NCI-H2107 (cell line): ENCODE data around the gene BRAF.
A peak's percentile ranks its signal among the peaks of the same experiment; 100 is the strongest.
"Not testable (repeated sequence)": the region's sequence is repeated elsewhere in the genome, so short reads cannot be mapped to it uniquely, and the experiment has no call there.

ENCODE experiments used
- DNase-seq: peaks from one replicate; lab custom pipeline; 2025; lab: John Stamatoyannopoulos, UW

The BRAF gene

GRCh38 chr7:140712392-140712791 is 212.3 kb downstream of the BRAF start:
- not testable (repeated sequence) for DNase-seq

DNA sequence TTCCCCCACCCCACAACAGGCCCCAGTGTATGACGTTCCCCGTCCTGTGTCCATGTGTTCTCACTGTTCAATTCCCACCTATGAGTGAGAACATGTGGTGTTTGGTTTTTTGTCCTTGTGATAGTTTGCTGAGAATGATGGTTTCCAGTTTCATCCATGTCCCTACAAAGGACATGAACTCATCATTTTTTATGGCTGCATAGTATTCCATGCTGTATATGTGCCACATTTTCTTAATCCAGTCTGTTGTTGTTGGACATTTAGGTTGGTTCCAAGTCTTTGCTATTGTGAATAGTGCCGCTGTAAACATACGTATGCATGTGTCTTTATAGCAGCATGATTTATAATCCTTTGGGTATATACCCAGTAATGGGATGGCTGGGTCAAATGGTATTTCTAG is 216.0 kb downstream of the BRAF start:
- not testable (repeated sequence) for DNase-seq

GRCh38 chr7:140707132-140707531 is 217.6 kb downstream of the BRAF start:
- DNase-seq: no peak

GRCh38 chr7:140704205-140704604 is 220.5 kb downstream of the BRAF start:
- DNase-seq: no peak

GRCh38 chr7:140702774-140703173 is 222.0 kb downstream of the BRAF start:
- DNase-seq: no peak

- DNase-seq: no peak
Observed at GRCh38 chr7:140698477-140698876, 226.3 kb downstream of the BRAF start.

- no peak for DNase-seq
Observed at GRCh38 chr7:140697447-140698143, 227.1 kb downstream of the BRAF start.

DNA sequence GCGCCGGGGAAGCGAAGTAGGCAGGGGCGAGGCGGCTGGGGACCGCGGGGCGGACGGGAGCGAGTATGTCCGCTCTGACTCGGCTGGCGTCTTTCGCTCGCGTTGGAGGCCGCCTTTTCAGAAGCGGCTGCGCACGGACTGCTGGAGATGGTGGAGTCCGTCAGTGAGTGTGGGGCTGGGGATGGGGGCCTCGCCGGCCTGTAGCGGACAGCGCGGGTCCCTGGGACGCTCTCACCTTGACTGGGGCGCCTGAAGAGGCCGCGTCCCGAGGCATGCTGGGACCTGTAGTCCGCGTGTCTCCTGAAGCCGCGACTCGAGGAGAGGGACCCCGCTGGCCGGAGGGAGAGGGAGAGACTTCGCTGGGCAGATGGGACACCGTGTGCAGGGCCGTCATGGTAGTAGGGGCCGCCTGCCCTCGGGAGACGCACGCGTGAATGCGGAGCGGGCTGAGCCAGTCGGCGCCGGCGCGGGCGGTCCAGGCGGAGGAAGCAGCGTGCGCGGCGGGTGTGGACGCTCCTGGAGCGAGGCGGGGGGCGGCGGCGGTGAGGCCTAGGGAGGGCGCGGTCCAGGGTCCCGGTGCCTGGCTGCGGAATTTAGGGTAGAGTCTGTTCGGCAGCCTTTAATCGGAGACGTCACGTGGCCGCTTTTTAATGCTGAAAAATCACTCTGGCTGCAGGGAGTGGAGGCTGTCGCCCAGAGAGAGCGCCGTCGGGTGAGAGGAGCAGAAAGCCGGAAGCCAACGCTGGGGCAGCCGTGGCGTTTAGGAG is 227.9 kb downstream of the BRAF start, which contains the start of gene NDUFB2:
Gene NDUFB2 (plus strand): TSS at position 29 of the 767 bp plus-strand sequence. CDS start 37 bp downstream, at position 66.
- DNase-seq: peak; percentile 75

DNA sequence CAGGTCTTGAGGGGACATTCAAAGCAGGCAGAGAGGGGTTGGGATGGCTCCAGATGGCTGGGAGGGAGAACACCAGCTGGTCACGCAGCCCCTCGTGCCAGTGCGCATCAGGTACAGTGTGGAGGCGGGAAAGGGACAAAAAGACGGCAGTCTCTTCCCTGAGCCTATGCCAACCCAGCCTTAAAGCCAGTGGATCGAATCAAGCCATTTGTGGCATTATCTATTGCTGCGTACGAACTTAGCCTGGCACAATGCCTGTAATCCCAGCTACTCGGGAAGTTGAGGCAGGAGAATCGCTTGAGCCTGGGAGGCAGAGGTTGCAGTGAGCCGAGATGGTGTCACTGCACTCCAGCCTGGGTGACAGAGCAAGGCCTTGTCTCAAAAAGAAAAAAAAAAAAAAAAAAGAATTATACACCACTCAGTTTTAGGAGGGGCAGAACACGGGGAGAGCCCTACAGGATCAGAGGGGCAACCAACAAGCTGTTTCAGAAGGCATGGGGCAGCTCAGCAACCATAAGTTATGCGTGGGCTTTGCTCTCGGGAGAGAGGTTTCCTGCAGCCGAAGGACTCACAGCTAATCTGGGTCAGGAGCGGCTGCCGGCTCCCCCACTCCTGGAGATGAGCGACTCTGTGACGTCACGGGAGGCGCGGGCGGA is 228.6 kb downstream of the BRAF start:
- peak; percentile 94 for DNase-seq

GRCh38 chr7:140695381-140695780 is 229.3 kb downstream of the BRAF start:
- DNase-seq: no peak

DNA sequence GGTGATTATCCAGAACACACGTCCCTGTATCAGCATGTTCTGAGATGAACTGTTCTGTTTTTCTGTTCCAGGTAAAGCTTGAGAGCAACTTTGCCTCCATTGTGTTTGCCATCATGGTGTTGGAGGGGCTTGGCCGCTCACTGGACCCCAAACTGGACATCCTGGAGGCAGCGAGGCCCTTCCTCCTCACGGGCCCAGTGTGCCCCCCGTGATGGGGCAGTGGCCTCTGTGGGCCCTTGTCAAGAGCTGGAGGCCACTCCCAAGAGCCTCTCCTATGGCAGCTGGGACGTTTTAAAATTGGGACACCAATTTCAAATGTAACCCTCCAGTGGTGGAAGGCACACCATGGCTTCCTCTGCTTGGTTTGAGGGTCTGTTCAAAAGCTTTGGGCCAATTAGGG is 230.1 kb downstream of the BRAF start:
- no peak for DNase-seq

DNA sequence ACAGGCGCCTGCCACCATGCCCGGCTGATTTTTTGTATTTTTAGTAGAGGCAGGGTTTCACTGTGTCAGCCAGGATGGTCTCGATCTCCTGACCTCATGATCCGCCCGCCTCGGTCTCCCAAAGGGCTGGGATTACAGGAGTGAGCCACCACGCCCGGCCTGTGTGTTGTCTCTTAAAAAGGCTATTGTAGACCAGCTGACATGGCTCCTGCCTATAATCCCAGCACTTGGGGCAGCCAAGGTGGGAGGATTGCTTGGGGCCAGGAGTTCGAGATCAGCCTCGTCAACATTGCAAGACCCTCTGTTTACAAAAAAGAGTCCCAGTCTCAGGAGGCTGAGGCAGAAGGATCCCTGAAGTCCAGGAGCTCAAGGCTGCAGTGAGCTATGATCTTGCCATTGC is 230.9 kb downstream of the BRAF start:
- not testable (repeated sequence) for DNase-seq

DNA sequence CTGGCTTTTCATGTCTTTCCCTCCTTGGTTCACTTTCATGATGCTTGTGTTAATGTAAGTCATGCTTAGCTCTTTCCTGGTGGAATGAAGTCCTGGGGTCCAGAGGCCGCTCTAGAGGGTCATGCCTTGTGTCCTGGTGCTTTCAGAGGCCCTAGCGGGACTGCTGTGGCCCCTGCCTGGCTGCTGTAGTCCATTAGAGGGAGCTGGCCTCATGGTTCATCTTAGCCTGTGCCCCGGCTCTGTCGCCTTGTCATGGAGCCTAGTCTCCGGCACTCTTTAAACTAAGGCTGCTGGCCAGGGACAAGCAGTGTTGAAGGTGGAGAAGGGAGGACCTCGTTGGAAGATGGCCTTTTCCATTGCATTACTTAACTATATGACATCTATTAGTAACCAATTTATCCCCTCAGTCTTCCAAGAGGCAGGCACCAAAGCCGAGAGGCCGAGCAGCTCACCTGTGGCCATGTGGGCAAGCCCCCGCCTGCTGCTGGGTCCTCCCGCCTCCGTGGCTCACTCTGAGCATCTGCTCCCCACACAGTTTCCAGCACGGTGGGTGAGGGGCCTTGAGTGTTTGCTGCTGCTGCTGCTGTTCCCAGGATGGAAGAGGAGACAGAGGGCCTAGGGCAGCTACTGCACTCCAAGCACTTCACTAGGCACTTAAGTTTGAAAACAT is 233.2 kb downstream of the BRAF start:
- DNase-seq: no peak

DNA sequence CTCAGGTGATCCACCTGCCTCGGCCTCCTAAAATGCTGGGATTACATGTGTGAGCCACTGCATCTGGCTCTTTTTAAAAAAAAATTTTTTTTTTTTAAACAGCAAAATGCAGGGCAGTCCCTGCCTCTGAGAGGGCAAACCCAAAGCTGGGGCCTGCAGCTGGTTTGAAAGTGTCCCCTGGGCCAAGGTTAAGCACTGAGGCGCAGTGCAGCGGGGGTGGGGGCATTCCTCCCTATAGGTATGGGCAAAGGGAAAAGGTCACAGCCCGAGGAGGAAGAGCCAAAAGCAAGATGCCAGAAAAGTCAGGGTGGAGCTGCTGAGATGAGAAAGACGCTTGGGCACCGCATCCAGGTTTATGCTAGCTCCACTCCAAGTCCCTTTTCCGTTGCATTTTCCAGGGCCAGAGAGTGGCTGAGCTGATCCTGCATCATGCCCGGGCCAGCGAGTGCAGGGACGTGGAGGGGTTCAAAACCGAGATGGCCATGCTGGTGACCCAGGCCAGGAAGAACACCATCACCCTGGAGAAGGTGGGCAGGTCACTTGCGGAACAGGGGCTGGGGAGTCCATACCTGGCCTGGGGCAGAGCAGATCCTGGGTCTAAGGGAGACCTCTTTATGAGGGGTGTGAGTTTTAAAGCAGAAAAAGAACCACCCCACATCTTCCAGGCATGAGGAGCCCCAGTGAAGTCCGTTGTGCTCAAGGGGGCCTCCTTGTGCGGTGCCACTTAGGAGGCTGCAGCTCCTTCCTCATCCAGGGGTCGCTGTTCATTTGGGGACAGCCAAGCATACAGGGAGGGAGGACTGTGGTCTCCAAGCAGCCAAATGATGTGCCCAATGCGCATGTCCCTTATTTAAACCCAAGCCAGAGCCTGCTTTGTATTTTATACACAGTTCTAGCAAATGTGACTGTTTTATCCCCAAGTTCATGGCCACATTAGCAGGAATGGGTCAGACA is 235.3 kb downstream of the BRAF start:
- DNase-seq: no peak

- DNase-seq: no peak
Observed at GRCh38 chr7:140688341-140688740, 236.4 kb downstream of the BRAF start.

DNA sequence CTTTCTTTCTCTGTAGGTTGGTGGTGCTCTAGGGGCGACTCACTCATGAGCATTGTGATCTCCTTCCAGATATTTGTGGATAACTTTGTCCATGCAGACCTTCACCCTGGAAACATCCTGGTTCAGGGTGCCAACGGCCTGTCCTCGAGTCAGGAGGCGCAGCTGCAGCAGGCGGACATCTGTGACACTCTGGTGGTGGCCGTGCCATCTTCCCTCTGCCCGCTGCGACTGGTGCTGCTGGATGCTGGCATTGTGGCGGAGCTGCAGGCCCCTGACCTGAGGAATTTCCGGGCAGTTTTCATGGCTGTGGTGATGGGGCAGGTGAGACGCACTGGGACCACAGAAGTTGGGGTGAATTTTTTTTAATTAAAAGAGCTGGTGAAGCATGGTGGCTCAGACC is 237.8 kb downstream of the BRAF start:
- DNase-seq: no peak

DNA sequence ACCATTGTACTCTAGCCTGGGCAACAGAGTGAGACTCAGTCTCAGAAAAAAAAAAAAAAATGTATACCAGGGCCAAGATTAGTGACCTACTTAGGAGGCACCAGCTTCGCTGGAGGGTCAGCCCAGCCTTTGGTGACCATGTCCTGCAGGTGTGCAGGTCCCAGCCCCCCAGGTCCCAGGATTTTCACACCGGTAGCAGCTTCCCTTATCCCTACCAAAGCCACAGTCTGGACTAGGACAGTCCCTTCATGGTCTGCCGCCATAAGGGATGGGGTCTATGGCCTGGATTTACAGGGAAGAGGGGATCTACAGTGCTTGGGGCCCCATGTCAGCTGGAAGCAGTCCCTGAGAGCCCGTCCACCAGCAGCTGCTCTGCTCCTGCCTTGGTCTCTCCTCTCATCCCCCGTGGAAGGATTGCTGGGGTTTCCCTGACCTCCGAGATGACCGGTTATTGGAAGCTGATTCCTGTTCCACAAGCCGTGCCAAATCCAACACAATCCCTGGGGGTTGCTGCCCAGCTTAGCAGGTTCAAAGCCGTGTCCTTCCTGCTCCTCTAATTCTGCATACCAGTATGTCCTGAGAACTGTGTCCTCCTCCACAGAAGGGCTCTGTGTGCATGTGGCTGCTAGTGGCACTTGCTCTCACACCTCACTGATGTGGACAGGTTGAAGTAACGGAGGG is 239.2 kb downstream of the BRAF start:
- no peak for DNase-seq

GRCh38 chr7:140684066-140684950 is 240.4 kb downstream of the BRAF start:
- no peak for DNase-seq

DNA sequence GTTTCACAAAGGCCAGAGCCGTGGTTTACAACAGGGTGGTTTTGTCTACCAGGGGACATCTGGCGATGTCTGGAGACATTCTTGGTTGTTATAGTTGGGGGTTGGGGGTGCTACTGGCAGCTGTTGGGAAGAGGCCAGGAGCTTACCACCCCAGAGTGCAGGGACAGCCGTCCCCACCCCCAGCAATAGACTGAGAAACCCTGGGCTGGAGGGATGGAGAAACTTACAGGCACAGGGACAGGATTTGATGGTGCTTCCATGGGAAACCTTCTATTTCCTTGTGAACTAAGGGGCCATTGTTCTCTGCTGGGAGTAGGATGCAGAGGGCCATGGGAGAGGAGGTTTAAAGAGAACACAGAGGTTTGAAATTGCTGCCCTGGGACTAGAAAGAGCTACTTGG is 241.1 kb downstream of the BRAF start:
- no peak for DNase-seq

DNA sequence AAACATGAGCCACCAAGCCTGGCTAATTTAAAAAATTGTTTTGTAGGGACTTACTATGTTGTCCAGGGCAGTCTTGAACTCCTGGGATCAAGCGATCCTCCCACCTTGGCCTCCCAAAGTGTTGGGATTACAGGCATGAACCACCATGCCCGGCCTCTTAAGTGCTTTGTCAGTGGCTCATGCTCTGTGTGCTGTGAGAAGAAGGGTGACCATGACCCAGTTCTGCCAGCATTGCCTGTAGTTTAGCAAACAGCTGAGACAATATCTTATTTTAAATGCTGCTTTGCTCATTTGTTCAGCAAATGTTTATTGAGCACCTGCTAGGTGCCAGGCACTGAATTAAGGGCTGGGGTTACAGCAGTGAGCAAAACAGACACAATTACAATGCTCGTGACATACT is 243.0 kb downstream of the BRAF start:
- no peak for DNase-seq
